GM21717 (cell line): ENCODE data around the gene RXRA.

ENCODE experiments used
- ATAC-seq: cut with Tn5 transposase; IDR thresholded peaks from one replicate; pipeline ENCODE4 v1.9.1; 2021; ENCODE audit warnings: mild to moderate bottlenecking, moderate library complexity; ENCODE audit not compliant: unreplicated experiment

Gene RXRA

DNA sequence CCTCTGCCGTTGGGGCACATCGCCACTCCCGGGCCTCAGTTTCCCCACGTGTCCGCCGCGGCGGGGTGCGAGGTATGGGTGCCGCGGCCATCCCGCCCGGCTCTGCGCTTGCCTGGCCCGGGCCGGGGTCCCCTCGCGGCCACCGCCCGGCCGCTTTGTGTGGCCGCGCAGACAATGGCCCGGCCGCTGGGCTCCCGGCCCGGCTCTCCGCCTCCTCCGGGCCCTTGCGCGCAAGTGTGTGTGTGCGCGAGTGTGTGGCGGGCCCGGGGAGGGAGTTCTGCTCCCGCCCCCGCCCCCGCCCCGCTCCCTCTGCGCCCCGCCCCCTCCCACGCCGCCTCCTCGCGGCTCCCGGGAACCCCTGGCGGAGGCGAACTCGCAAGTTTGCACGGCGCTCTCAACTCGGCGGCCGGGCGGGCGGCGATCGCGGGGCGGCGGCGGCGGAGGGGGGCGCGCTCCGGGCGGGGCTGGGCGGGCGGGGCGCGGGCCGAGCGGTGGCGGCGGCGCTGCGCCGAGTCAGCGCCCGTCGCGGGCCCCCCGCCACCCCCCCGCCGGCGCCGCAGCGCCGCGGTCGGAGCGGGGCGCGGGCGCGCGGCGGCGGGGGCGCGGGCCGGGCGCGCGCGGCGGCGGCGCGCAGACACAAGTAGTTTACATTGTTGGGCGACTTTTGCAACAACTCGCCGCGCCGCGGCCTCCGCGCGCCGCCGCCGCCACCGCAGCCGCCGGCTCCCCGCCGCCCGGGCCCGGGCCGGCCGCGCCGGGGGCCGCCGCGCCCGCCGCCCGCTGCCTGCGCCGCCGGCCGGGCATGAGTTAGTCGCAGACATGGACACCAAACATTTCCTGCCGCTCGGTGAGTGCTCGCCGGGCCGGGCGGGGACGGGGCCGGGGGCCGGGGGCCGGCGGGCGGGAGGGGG is at the start of gene RXRA:
Gene RXRA (plus strand): TSS at position 643 of the 911 bp plus-strand sequence. CDS start 177 bp downstream, at position 820.
- ATAC-seq, result no peak

DNA sequence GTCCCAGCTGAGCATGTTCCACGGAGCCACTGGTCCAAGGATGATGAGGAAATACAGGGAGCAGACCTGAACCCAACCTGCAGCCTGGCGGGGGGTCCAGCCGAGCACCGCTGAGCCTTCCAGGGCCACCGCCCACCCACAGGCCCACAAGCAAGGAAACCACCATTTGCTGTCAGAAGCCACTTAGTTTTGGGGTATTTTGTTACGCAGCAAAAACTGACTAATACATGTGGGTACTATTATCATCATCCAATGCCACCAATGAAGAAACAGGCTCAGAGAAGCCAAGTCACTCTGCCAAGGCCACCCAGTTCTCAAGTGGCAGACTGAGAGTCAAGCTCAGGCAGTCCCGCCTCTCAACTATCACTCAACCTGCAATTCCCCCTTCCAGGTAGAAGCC is 48.0 kb upstream of the RXRA start:
- no peak for ATAC-seq

- no peak for ATAC-seq
Measured at GRCh38 chr9:134278974-134279640, 47.1 kb upstream of the RXRA start.

DNA sequence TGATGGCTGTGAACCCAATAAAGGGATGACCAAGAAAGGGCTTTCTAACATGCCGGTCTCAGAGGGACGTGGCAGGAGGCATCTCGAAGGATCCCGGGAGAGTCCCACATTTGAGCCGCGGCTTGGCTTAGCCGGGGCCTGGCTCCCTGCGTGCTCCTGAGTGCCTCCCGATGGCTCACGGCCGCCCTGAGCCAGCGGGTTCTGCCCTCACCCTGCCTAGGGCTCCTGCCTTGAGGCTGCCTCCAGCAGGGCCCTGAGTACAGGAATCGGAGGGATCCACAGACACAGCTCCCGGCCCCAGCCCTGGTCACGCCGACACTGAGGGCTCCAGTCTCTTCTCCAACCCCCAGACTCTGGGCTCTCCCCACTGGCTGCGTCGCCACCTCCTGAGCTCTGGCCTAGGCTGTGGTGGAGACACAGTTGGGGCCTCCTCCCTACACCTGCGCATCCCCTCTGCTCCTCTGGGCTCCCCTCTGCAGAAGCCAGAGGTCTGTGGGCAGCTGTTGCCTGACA is 44.1 kb upstream of the RXRA start:
- ATAC-seq, result no peak

GRCh38 chr9:134283111-134283515 is 43.1 kb upstream of the RXRA start:
- ATAC-seq, result no peak

GRCh38 chr9:134283692-134284265 is 42.5 kb upstream of the RXRA start:
- ATAC-seq, result no peak

GRCh38 chr9:134284273-134284672 is 42.0 kb upstream of the RXRA start:
- no peak for ATAC-seq

DNA sequence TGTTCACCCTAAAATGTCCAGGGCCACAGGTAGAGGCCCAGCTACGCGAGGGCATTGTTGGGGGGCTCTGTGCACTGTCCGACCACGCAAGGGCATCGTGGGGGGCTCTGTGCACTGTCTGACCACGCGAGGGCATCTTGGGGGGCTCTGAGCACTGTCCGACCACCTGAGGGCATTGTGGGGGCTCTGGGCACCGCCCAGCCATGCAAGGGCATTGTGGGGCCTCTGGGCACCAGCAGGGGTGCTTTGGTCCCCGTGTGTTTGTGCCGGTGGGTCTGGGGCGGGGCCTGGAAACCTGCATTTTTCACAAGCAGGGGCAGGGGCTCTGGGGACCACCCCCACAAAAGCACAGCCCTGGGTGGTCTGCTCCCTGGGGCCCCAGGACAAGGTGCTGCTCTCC is 41.5 kb upstream of the RXRA start:
- no peak for ATAC-seq

DNA sequence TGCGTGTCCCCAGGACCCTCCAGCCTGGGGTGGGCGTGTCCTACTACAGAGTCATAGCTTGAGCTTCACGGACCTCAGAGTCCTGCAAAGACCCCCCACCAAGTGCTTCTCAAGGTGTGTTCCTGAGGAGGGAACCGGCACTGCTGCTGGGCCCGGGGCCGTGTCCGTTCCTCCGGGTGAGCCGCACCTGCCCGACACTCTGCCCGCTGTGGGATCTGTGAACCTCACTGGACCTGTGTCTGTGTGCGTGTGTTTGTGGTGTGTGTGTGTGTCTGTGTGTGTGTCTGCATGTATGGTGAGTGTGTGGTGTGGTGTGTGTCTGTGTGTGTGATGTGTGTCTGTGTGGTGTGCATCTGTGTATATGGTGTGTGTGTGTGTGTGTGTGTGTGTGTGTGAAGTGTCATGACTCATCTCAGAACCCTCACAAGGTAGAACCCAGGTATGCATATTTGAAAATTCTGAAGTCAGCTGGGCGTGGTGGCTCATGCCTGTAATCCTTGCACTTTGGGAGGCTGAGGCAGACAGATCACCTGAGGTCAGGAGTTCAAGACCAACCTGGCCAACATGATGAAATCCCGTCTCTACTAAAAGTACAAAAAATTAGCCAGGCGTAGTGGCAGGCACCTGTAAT is 40.9 kb upstream of the RXRA start:
- ATAC-seq, result no peak

DNA sequence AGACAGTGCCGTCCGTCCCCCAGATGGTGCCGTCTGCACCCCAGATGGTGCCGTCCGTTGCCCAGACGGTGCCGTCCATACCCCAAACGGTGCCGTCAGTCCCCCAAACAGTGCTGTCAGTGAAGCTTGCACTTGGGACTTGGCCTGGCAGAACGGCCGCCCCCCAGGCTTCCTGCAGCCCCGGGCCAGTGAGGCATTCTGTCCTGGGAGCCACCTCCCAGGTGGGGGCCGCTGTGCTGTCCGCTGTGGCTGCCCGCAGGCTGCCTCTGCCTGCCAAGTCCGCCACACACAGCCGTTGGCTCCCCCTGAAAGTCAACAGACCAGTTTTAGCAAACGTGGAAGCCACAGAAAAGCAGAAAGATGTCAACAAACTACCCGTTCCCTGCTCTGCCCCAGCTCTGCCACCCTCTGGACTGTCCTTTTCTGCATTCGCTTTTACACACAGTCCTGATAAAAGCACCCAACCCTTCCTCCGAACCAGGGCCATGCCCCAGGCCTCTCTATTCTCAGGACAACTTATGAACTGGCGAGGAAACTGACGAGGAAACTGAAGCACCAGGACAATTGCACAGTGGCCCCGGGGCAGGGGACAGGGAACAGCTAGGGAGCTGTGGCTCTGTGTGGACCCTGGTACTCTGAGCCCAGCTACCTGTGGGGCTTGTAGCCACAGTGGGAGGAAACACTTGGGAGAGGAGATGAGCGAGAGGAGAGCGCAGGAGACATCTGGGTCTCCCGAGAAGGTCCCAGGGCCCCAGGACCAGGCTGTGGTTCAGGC is 39.6 kb upstream of the RXRA start:
- no peak for ATAC-seq

DNA sequence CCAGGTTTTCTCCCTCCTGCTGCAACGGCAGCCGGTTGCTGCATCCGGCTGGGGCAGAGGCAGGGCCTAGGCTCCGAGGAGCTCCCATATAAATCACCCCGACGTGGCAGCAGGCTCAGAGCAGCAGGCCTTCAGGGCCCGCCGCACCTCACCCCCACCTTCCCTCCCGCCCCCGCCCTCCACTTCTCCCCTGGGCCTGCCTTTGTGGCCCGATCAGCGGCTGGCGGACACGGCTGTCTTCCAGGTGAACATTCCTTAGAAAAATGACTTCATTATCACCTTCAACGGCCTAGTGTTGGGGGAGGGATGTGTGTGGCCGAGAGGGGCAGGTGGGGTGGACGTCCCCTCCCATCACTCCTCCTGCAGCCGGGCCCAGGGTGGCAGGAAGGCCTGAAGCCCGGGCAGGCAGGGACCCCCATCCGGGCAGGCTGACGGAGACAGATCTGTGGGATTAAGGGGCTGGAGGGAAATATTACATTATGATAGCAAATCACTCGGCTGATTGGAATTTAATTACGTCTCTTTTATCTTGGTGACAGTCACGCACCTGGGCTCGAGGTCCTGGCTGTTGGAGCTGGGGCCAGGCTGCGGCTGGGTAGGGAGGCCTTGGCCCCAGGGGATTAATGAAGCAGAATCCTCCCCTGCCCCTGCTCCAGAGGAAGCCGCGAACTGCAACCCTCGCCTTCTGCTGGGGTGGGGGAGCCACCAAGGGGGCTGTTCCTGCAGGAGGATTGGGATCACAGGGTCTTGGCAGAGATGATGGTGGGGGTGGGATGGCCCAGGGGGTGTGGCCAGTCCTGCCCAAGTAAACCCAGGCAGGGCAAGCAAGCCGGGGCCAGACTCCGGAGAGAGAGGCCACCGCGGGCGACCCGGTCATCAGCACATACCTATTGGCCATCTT is 38.4 kb upstream of the RXRA start:
- ATAC-seq, result no peak

DNA sequence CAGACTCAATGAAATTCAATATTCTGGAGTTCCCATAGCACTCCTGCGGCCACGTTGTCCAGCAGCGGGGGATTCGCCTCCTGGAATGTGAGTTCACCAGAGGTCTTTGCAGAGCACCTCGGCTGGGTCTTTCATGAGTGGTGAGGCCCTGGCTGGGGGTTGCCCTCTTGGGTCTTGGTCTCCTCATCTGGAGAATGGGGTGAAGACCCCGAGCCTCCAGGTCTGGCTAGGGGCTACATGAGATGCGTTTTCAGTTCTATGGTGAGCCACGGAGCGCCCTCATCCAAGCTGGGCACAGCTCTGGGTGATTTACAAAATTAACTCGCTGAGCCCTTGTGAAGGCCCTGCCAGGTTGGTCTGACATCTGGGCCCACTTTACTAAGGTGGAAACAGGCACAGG is 37.5 kb upstream of the RXRA start:
- ATAC-seq, result no peak

GRCh38 chr9:134289241-134289875 is 36.9 kb upstream of the RXRA start:
- ATAC-seq, result no peak

DNA sequence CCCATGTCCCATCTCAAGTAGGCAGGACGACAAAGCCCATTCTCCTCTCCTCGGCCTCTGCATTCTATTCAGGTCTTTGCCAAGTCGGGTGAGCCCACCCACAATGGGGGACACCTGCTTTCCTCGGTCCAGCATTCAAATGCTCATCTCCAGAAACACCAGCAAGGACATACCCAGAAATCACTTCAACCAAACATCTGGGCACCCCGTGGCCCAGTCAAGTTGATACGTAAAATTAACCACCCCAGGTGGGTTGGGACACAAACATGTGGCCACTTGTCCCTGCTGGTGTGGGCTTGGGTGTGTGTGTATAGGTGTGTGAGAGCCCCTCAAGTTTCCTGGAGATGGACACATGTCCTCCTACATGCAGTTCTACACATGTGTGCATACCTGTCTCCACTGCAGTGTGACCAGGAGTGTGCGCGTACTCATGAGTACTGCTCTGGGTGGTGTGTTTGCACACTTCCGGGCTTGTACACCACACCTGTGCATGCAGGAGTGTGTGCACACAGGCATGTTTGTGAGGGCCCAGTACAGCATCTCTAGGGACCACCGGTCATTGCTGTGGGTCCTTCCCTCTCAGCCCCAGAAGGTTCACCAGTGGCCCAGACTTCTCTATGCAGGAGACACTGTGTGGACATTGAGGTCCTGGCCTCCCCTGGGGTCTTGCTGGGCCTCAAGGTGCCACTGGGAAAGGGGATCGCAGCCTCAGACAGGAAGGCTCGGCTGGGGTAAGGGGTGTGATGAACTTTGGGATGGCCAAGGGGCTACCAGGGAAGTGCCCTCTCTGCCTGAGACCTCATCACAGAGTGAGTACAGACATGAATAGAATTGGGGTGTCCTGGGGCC is 35.4 kb upstream of the RXRA start:
- no peak for ATAC-seq

GRCh38 chr9:134291452-134291881 is 34.8 kb upstream of the RXRA start:
- ATAC-seq, result no peak

- ATAC-seq, result no peak
Measured at GRCh38 chr9:134291961-134292871, 34.0 kb upstream of the RXRA start.

DNA sequence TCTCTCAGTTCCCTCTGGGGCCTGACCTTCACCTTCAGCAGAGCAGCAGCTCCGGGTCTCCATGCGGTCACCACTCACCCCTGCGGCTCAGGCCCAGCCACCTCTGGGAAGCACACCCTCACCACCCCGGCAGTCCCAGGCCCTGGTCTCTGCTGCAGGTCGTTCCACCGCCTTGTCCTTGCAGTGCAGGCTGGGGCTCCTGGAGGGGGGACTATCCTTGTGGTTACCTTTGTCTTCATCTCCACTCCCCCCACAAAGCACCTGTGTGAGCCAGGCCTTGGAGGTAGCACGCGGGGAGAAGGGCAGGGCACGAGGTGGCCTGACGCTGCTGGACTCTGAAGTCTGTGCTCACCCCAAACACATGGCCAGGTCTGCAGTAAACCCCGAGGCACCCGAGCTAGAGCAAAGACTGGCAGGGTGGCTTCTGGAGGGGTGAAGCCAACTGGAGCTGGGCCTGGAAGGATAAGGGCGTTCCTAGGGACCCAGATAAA is 33.2 kb upstream of the RXRA start:
- ATAC-seq, result no peak
